Karpas-422 (cell line): ENCODE measurements around the gene IQUB. TPM values are rescaled to one million over a fixed set of nuclear protein-coding genes. Genes with fewer than 3 reads are reported as not detected.

ENCODE experiments used
- DNase-seq: peaks from one replicate; pipeline ENCODE4 v3.0.0-alpha.2; 2015
- H2AFZ ChIP-seq: fragments of 200-600 bp; sonication (generic); 2 replicates; pipeline ENCODE4 v1.6.1; 2014; ENCODE audit warnings: antibody characterized with exemption, low read length, mixed read lengths
- H3K27ac ChIP-seq: fragments of 200-600 bp; sonication (generic); 2 replicates; pipeline ENCODE4 v1.5.1; 2014; ENCODE audit warnings: mild to moderate bottlenecking, low read length, moderate library complexity
- H3K27me3 ChIP-seq: fragments of 200-600 bp; sonication (generic); 2 replicates; pipeline ENCODE4 v1.6.1; 2014; ENCODE audit warnings: low read length, mixed read lengths
- H3K36me3 ChIP-seq: fragments of 200-600 bp; sonication (generic); 2 replicates; pipeline ENCODE4 v1.6.1; 2014; ENCODE audit warnings: low read length, mixed read lengths; ENCODE audit not compliant: insufficient read depth
- H3K4me1 ChIP-seq: fragments of 200-600 bp; sonication (generic); 2 replicates; pipeline ENCODE4 v1.6.1; 2014; ENCODE audit warnings: mild to moderate bottlenecking, low read length, mixed read lengths
- H3K4me2 ChIP-seq: fragments of 200-600 bp; sonication (generic); 2 replicates; pipeline ENCODE4 v1.6.1; 2014; ENCODE audit warnings: low read length, low read depth, mild to moderate bottlenecking; ENCODE audit not compliant: poor library complexity, severe bottlenecking
- H3K4me3 ChIP-seq: fragments of 200-600 bp; sonication (generic); 2 replicates; pipeline ENCODE4 v1.5.1; 2014; ENCODE audit warnings: mild to moderate bottlenecking, antibody characterized with exemption, low read length, mixed read lengths
- H3K79me2 ChIP-seq: fragments of 200-600 bp; sonication (generic); 2 replicates; pipeline ENCODE4 v1.6.1; 2014; ENCODE audit warnings: mild to moderate bottlenecking, low read length, mixed read lengths
- H3K9ac ChIP-seq: fragments of 200-600 bp; sonication (generic); 2 replicates; pipeline ENCODE4 v1.6.0; 2014; ENCODE audit warnings: low read length
- H3K9me2 ChIP-seq: fragments of 200-600 bp; sonication (generic), shearing (Covaris generic); replicated peaks from 2 replicates; pipeline ENCODE4 v1.6.0; 2014; ENCODE audit warnings: mild to moderate bottlenecking, low read length, moderate library complexity; ENCODE audit not compliant: insufficient read depth
- H3K9me3 ChIP-seq: fragments of 300-700, 200-600 bp; sonication (generic); 2 replicates; pipeline ENCODE4 v1.6.1; 2014; ENCODE audit warnings: low read length, mixed read lengths
- H4K20me1 ChIP-seq: fragments of 200-600 bp; sonication (generic); 2 replicates; pipeline ENCODE4 v1.6.1; 2014; ENCODE audit warnings: mild to moderate bottlenecking, antibody characterized with exemption, low read length, low read depth; ENCODE audit not compliant: insufficient read depth
- total RNA-seq: library from RNA; depleted of rRNA; stranded (reverse); fragments of >200 nt; shearing (Covaris generic); gene quantifications from 2 replicates; pipeline ENCODE4 v1.2.3, GENCODE V29; 2014; ENCODE audit warnings: low replicate concordance

The IQUB gene
- total RNA-seq, 1 experiment from 2014 or later = 0.97 TPM

- no peaks in the 10 kb centered on the region for H3K9me3 ChIP-seq
- no peaks in the 10 kb centered on the region for H4K20me1 ChIP-seq
- H3K9ac ChIP-seq = no peak overlapping the region
- H3K4me2 ChIP-seq = no peak overlapping the region
- DNase-seq = no peak
- H3K9me2 ChIP-seq = no peaks in the 10 kb centered on the region
- no peaks in the 10 kb centered on the region for H3K36me3 ChIP-seq
- no peak overlapping the region for H3K27ac ChIP-seq
- no peak overlapping the region for H3K4me3 ChIP-seq
- H3K79me2 ChIP-seq = no peaks in the 10 kb centered on the region
- H3K4me1 ChIP-seq = peaks cover 4% of the 10 kb centered on the region; the same call in 1 of the 2 replicates
- H3K27me3 ChIP-seq = no peaks in the 10 kb centered on the region
- no peak overlapping the region for H2AFZ ChIP-seq
These were observed 36.8 kb upstream of the IQUB start for GRCh38 chr7:123571187-123571586.

- H3K27me3 ChIP-seq = no peaks in the 10 kb centered on the region
- H3K9ac ChIP-seq = no peak overlapping the region
- no peak overlapping the region for H3K4me3 ChIP-seq
- no peaks in the 10 kb centered on the region for H4K20me1 ChIP-seq
- H3K9me2 ChIP-seq = no peaks in the 10 kb centered on the region
- peak; percentile 32 for DNase-seq
- H3K27ac ChIP-seq = no peak overlapping the region
- H3K79me2 ChIP-seq = no peaks in the 10 kb centered on the region
- peaks cover 4% of the 10 kb centered on the region; the same call in 1 of the 2 replicates for H3K4me1 ChIP-seq
- no peak overlapping the region for H2AFZ ChIP-seq
- H3K9me3 ChIP-seq = no peaks in the 10 kb centered on the region
- H3K36me3 ChIP-seq = no peaks in the 10 kb centered on the region
- no peak overlapping the region for H3K4me2 ChIP-seq
These were observed 36.2 kb upstream of the IQUB start for GRCh38 chr7:123570390-123571182.

GRCh38 chr7:123569352-123570010 is 35.1 kb upstream of the IQUB start:
- Histone ChIP-seq H3K27me3 (no peaks in the 10 kb centered on the region), H3K27ac (no peak overlapping the region), H3K4me2 (no peak overlapping the region), H3K36me3 (no peaks in the 10 kb centered on the region), H3K4me3 (no peak overlapping the region), H3K4me1 (peaks cover 4% of the 10 kb centered on the region; the same call in 1 of the 2 replicates), H3K9ac (no peak overlapping the region), H3K9me3 (no peaks in the 10 kb centered on the region), H2AFZ (no peak overlapping the region), H4K20me1 (no peaks in the 10 kb centered on the region), H3K9me2 (no peaks in the 10 kb centered on the region), H3K79me2 (no peaks in the 10 kb centered on the region)
- peak; percentile 34 for DNase-seq

- Histone ChIP-seq H3K27me3 (no peaks in the 10 kb centered on the region), H3K9me2 (no peaks in the 10 kb centered on the region), H3K36me3 (no peaks in the 10 kb centered on the region), H3K27ac (no peak overlapping the region), H3K9ac (no peak overlapping the region), H3K4me3 (no peak overlapping the region), H3K4me1 (peaks cover 6% of the 10 kb centered on the region), H4K20me1 (no peaks in the 10 kb centered on the region), H2AFZ (no peak overlapping the region), H3K4me2 (no peak overlapping the region), H3K79me2 (peaks cover 5% of the 10 kb centered on the region), H3K9me3 (no peaks in the 10 kb centered on the region)
- DNase-seq = no peak
These were observed 27.7 kb upstream of the IQUB start for GRCh38 chr7:123562121-123562520.

- DNase-seq = no peak
- Histone ChIP-seq H3K27me3 (no peaks in the 10 kb centered on the region), H3K4me3 (peak overlapping the region; percentile 94), H3K4me1 (peaks cover 26% of the 10 kb centered on the region), H3K9ac (peak overlapping the region; percentile 68), H3K36me3 (peaks cover 15% of the 10 kb centered on the region; the same call in 1 of the 2 replicates), H3K4me2 (peak overlapping the region; percentile 83), H4K20me1 (no peaks in the 10 kb centered on the region), H3K9me3 (no peaks in the 10 kb centered on the region), H3K9me2 (no peaks in the 10 kb centered on the region), H2AFZ (peak overlapping the region; percentile 71), H3K79me2 (peaks cover 37% of the 10 kb centered on the region), H3K27ac (no peak overlapping the region)
These were observed 24.0 kb upstream of the IQUB start for GRCh38 chr7:123558289-123558874.

GRCh38 chr7:123557398-123558288 is 23.2 kb upstream of the IQUB start, which contains the start of gene NDUFA5:
Gene NDUFA5, minus strand, starts transcription at chr7:123557818. Its CDS starts 23 bp downstream, at chr7:123557795.
- Histone ChIP-seq H3K4me2 (peak within 1 kb of the TSS; percentile 86), H3K27ac (peak within 1 kb of the TSS; percentile 52), H3K79me2 (peaks cover 44% of the 10 kb centered on the region), H3K36me3 (peaks cover 22% of the 10 kb centered on the region; the same call in 1 of the 2 replicates), H3K9ac (peak within 1 kb of the TSS; percentile 94), H3K9me2 (no peaks in the 10 kb centered on the region), H3K4me3 (peak within 1 kb of the TSS; percentile 94), H3K4me1 (peaks cover 26% of the 10 kb centered on the region), H4K20me1 (no peaks in the 10 kb centered on the region), H3K9me3 (no peaks in the 10 kb centered on the region), H3K27me3 (no peaks in the 10 kb centered on the region), H2AFZ (peak within 1 kb of the TSS; percentile 80)
- peak; percentile 99 for DNase-seq

GRCh38 chr7:123557016-123557397 is 22.6 kb upstream of the IQUB start:
- peak overlapping the region; percentile 94 for H3K9ac ChIP-seq
- no peaks in the 10 kb centered on the region for H4K20me1 ChIP-seq
- H3K4me3 ChIP-seq = peak overlapping the region; percentile 94
- peak overlapping the region; percentile 80; the same call in 1 of the 2 replicates for H2AFZ ChIP-seq
- DNase-seq = no peak
- H3K27me3 ChIP-seq = no peaks in the 10 kb centered on the region
- peaks cover 48% of the 10 kb centered on the region for H3K79me2 ChIP-seq
- peak overlapping the region; percentile 86 for H3K4me2 ChIP-seq
- peaks cover 26% of the 10 kb centered on the region for H3K4me1 ChIP-seq
- H3K36me3 ChIP-seq = peaks cover 23% of the 10 kb centered on the region; the same call in 1 of the 2 replicates
- no peaks in the 10 kb centered on the region for H3K9me3 ChIP-seq
- peak overlapping the region; percentile 52 for H3K27ac ChIP-seq
- no peaks in the 10 kb centered on the region for H3K9me2 ChIP-seq
